K562 (cell line): ENCODE measurements around the gene SLC31A1. TPM values are rescaled to one million over a fixed set of nuclear protein-coding genes. Genes with fewer than 3 reads are reported as not detected.

ENCODE experiments used
- ATAC-seq: fragments of 200-7000 bp; cut with Tn5 transposase; 3 replicates; pipeline ENCODE4 v1.9.1; 2020; ENCODE audit warnings: moderate library complexity
- BruUV-seq: library from RNA; stranded (reverse); fragments of 400-500 nt; replicated peaks from 2 replicates; lab custom pipeline; 2021; lab: Mats Ljungman, UMichigan
- CTCF ChIA-PET: fragments of 300-600 bp; formaldehyde crosslinking; extraction: SDS; loops from one replicate; lab custom pipeline; 2021; ENCODE audit warnings: low intra/inter-chr PET ratio; lab: Yijun Ruan, JAX
- POLR2A ChIA-PET: fragments of 300-600, 350-650 bp; sonication (Branson Sonifier 250); formaldehyde crosslinking; extraction: SDS; loops from one replicate; lab custom pipeline; 2021; ENCODE audit warnings: antibody characterized with exemption, inconsistent platforms; lab: Yijun Ruan, JAX
- DNase-seq, 4 experiments: peaks; one replicate each; pipeline versions ENCODE4 v3.0.0 to v3.0.0-alpha.2; 2011 to 2018; ENCODE audit warnings: low spot score in 3 of 4, mixed read lengths in 3 of 4; ENCODE audit errors: extremely low read depth in 1 of 4
- FAIRE-seq: peaks from 2 replicates; lab custom pipeline; 2011; peaks lifted over from hg19 to GRCh38; lab: Jason Lieb, UNC
- H2AFZ ChIP-seq: 2 replicates; pipeline ENCODE4 v1.6.0; 2011; ENCODE audit warnings: low read depth, low read length, control low read depth, inconsistent platforms
- H3K27ac ChIP-seq: fragments of 200-600 bp; 3 replicates; pipeline ENCODE4 v1.8.0; 2011; ENCODE audit warnings: low read depth, mild to moderate bottlenecking, control low read depth, inconsistent platforms, low read length, moderate library complexity, mixed read lengths; ENCODE audit errors: extremely low read depth
- H3K27me3 ChIP-seq, 2 experiments: fragments of 300-600 bp in 1 of 2; 2 replicates in 1 of 2; 3 replicates in 1 of 2; pipeline versions ENCODE4 v1.6.0 to v1.8.0; 2011; ENCODE audit warnings: inconsistent platforms in 2 of 2, low read length in 2 of 2, mild to moderate bottlenecking in 1 of 2, mixed read lengths in 1 of 2, moderate library complexity in 1 of 2; ENCODE audit not compliant: control insufficient read depth in 2 of 2, insufficient read depth in 2 of 2
- H3K36me3 ChIP-seq: fragments of 300-600 bp; 3 replicates; pipeline ENCODE4 v1.8.0; 2011; ENCODE audit warnings: mild to moderate bottlenecking, low read length, inconsistent platforms; ENCODE audit not compliant: control insufficient read depth, insufficient read depth
- H3K4me1 ChIP-seq, 2 experiments: fragments of 200-600 bp in 1 of 2; replicated peaks in 1 of 2; 2 replicates in 1 of 2; 3 replicates in 1 of 2; pipeline versions ENCODE4 v1.5.1 to v1.8.0; 2011; ENCODE audit warnings: inconsistent platforms in 2 of 2, low read length in 2 of 2, mild to moderate bottlenecking in 1 of 2, mixed read lengths in 1 of 2, moderate library complexity in 1 of 2; ENCODE audit not compliant: control insufficient read depth in 2 of 2, insufficient read depth in 2 of 2
- H3K4me2 ChIP-seq: 2 replicates; pipeline ENCODE4 v1.6.1; 2011; ENCODE audit warnings: low read length, control low read depth, inconsistent platforms, mixed read lengths; ENCODE audit not compliant: insufficient read depth
- H3K4me3 ChIP-seq: fragments of 200-600 bp; sonication (generic), shearing (Covaris generic); 2 replicates; pipeline ENCODE4 v1.5.1; 2016; ENCODE audit warnings: control low read depth, inconsistent platforms
- H3K79me2 ChIP-seq: fragments of 200-600 bp; 3 replicates; pipeline ENCODE4 v1.8.0; 2011; ENCODE audit warnings: low read length, inconsistent platforms; ENCODE audit not compliant: control insufficient read depth, insufficient read depth
- H3K9ac ChIP-seq, 2 experiments: 2 replicates each; pipeline versions ENCODE4 v1.6.0 to v1.6.1; 2011; ENCODE audit warnings: low read depth in 2 of 2, low read length in 2 of 2, control low read depth in 1 of 2, inconsistent platforms in 1 of 2, mild to moderate bottlenecking in 1 of 2, mixed read lengths in 1 of 2; ENCODE audit not compliant: insufficient read depth in 1 of 2
- H3K9me1 ChIP-seq: one replicate; pipeline ENCODE4 v1.6.0; 2011; ENCODE audit warnings: inconsistent platforms, mild to moderate bottlenecking, low read length, moderate library complexity; ENCODE audit not compliant: control insufficient read depth, insufficient read depth
- H3K9me3 ChIP-seq: replicated peaks from 2 replicates; pipeline ENCODE4 v1.5.1; 2011; ENCODE audit warnings: low read depth, low read length, inconsistent platforms; ENCODE audit not compliant: control insufficient read depth, insufficient read depth
- H4K20me1 ChIP-seq: replicated peaks from 2 replicates; pipeline ENCODE4 v1.6.1; 2011; ENCODE audit warnings: low read length, inconsistent platforms, mixed read lengths; ENCODE audit not compliant: control insufficient read depth, insufficient read depth
- ATF1 ChIP-seq, 2 experiments: fragments of 450-650 bp in 1 of 2; IDR thresholded peaks; 2 replicates each; pipeline ENCODE4 v1.6.1; 2016; ENCODE audit warnings: missing compliant biosample characterization in 1 of 2, missing genetic modification characterization in 1 of 2
- ETV6 ChIP-seq, 3 experiments: fragments of 150-350 bp in 1 of 3; sonication (generic) in 1 of 3; formaldehyde crosslinking in 1 of 3; IDR thresholded peaks; 2 replicates each; pipeline versions ENCODE4 v1.6.1 to v1.8.0; 2014 to 2022; ENCODE audit warnings: borderline replicate concordance in 2 of 3, low read depth in 2 of 3, antibody characterized with exemption in 1 of 3, low read length in 1 of 3, mild to moderate bottlenecking in 1 of 3, missing genetic modification reagents in 1 of 3
- HNRNPUL1 ChIP-seq: fragments of 200-400 bp; formaldehyde crosslinking; IDR thresholded peaks from 2 replicates; pipeline ENCODE4 v1.6.1; 2017; ENCODE audit warnings: low read length
- KDM1A ChIP-seq, 2 experiments: fragments of 450-650 bp; IDR thresholded peaks; 2 replicates each; pipeline ENCODE4 v1.6.1; 2016; ENCODE audit warnings: mild to moderate bottlenecking in 2 of 2
- MIER1 ChIP-seq: fragments of 450-650 bp; IDR thresholded peaks from 2 replicates; pipeline ENCODE4 v1.6.1; 2016; ENCODE audit warnings: antibody characterized with exemption, mild to moderate bottlenecking, low read depth
- RB1 ChIP-seq: fragments of 450-650 bp; IDR thresholded peaks from 2 replicates; pipeline ENCODE4 v1.6.1; 2017; ENCODE audit warnings: low read depth, mild to moderate bottlenecking
- SNRNP70 ChIP-seq: fragments of 200-400 bp; formaldehyde crosslinking; optimal IDR thresholded peaks from 2 replicates; pipeline ENCODE3; 2017; ENCODE audit warnings: low read depth, low read length
- SRF ChIP-seq, 2 experiments: fragments of 250-450, 450-650 bp in 1 of 2; sonication (Bioruptor Pico) in 1 of 2; sonication (generic) in 1 of 2; formaldehyde crosslinking; IDR thresholded peaks; 2 replicates each; pipeline versions ENCODE4 v1.5.0 to v1.5.1; 2020 to 2022; ENCODE audit warnings: mild to moderate bottlenecking in 1 of 2, missing genetic modification reagents in 1 of 2
- ZNF668 ChIP-seq: fragments of 250-450 bp; sonication (Bioruptor Pico); IDR thresholded peaks from 2 replicates; pipeline ENCODE4 v1.8.0; 2022; ENCODE audit warnings: mild to moderate bottlenecking, inconsistent platforms
- WGBS: fragments of 100-300 bp; shearing (Covaris generic); methylation state at CpG from one replicate; pipeline ENCODE4 v1.1.6; 2016; ENCODE audit warnings: low coverage, mixed read lengths; ENCODE audit not compliant: insufficient coverage; ENCODE audit errors: missing lambda C conversion rate; 5-methylcytosine and 5-hydroxymethylcytosine counted together
- in situ Hi-C: fragments of 300-500 bp; cut with MboI; formaldehyde crosslinking; loops from 4 replicates; pipeline ENCODE4 v1.15.0; 2018; ENCODE audit warnings: inconsistent platforms, mixed read lengths
- intact Hi-C: fragments of 100-400 bp; cut with micrococcal nuclease; formaldehyde crosslinking; loops from 2 replicates; pipeline ENCODE4 v1.14.2; 2022
- polyA plus RNA-seq, 8 experiments: library from polyadenylated mRNA; depleted of rRNA in 4 of 8; stranded (reverse) in 5 of 8; unstranded in 3 of 8; fragments of >200 nt; fragmentation: Nextera tagmentation in 2 of 8; fragmentation: Illumina TruSeq in 1 of 8; extraction: Ambion mirVana in 2 of 8; extraction: Trizol in 1 of 8; gene quantifications; 2 replicates each; pipeline versions ENCODE4 v1.2.1 to v1.2.3, GENCODE V29; 2011 to 2014; ENCODE audit warnings: inconsistent platforms in 1 of 8, missing spikeins in 1 of 8
- total RNA-seq, 7 experiments: library from RNA; depleted of rRNA in 6 of 7; stranded (reverse); fragments of >200 nt in 6 of 7; fragmentation: Illumina TruSeq in 2 of 7; extraction: Trizol in 2 of 7; gene quantifications; 2 replicates each; pipeline versions ENCODE4 v1.2.1 to v1.2.3, GENCODE V29; 2011 to 2021; ENCODE audit warnings: low replicate concordance in 1 of 7
- TF ChIP-seq, protein P1 (sequence below): fragments of 250-450 bp; sonication (Bioruptor Pico); IDR thresholded peaks from 2 replicates; pipeline ENCODE4 v1.8.0; 2021; ENCODE audit warnings: mild to moderate bottlenecking, moderate library complexity
- TF ChIP-seq, protein P2 (sequence below): sonication (generic); formaldehyde crosslinking; IDR thresholded peaks from 2 replicates; pipeline ENCODE4 v1.9.0; 2022; ENCODE audit warnings: mild to moderate bottlenecking, missing genetic modification reagents

The SLC31A1 gene
- total and polyA plus RNA-seq, 9 of the 15 experiments (the other 6 are each of a cell fraction or from before 2014, with no cell fraction given): 15.4 to 40.7 (median 25.9) TPM

DNA sequence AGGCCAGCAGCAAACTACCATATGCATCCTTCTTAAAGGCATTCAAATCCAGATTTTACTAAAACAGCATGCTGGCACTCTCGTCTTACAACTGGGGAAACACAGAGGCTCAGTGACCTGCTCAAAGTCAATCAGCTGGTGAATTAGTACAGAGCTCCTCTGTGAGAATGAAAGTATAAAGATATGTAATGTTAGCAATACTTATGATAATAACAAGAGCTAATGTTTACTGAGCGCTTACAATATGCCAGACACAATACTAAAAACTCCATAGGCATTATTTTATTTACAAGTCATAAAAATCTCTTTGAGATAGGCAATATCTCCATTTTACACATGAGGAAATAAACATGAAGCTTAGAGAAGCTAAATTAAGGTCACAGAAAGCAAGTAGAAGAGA is 28.9 kb upstream of the SLC31A1 start:
- DNase-seq (no peak), ATAC-seq (no peak), FAIRE-seq (no peak)
- H4K20me1 ChIP-seq: no peaks in the 10 kb centered on the region
- no peaks in the 10 kb centered on the region for H3K4me1 ChIP-seq
- H3K79me2 ChIP-seq: no peaks in the 10 kb centered on the region
- no peak overlapping the region for H2AFZ ChIP-seq
- no peak overlapping the region for H3K4me2 ChIP-seq
- H3K27ac ChIP-seq: no peak overlapping the region
- in situ Hi-C loops (no loop called here), intact Hi-C loops (no loop called here)
- no peaks in the 10 kb centered on the region for H3K9me1 ChIP-seq
- 94% methylated on average over 2 of the region's 2 CpGs for WGBS
- BruUV-seq: no TSS peak
- no peak overlapping the region for H3K9ac ChIP-seq
- POLR2A ChIA-PET: interaction anchor here (0.6 to 0.8 kb wide), 2 partner anchors 15 to 21 kb away, joined by 3 to 4 read pairs; no protein-coding TSS in a partner anchor
- no peak for TF ChIP-seq ZNF668 (CRISPR knock-in tag)
- TF ChIP-seq SNRNP70: no peak
- no peak for TF ChIP-seq ETV6 (IDR thresholded peaks at IDR 0.05; ENCODE audit: borderline replicate concordance in 1 of 2, low read depth in 2 of 2, low read length in 1 of 2)
- TF ChIP-seq ETV6 (CRISPR knock-in tag; IDR thresholded peaks at IDR 0.05; ENCODE audit: borderline replicate concordance): no peak
- TF ChIP-seq HNRNPUL1: no peak
- TF ChIP-seq SRF (CRISPR knock-in tag; IDR thresholded peaks at IDR 0.05): no peak
- TF ChIP-seq KDM1A (IDR thresholded peaks at IDR 0.05): no peak
- TF ChIP-seq, protein P1, sequence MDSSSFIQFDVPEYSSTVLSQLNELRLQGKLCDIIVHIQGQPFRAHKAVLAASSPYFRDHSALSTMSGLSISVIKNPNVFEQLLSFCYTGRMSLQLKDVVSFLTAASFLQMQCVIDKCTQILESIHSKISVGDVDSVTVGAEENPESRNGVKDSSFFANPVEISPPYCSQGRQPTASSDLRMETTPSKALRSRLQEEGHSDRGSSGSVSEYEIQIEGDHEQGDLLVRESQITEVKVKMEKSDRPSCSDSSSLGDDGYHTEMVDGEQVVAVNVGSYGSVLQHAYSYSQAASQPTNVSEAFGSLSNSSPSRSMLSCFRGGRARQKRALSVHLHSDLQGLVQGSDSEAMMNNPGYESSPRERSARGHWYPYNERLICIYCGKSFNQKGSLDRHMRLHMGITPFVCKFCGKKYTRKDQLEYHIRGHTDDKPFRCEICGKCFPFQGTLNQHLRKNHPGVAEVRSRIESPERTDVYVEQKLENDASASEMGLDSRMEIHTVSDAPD (CRISPR knock-in tag): no peak
- TF ChIP-seq RB1: no peak
- TF ChIP-seq ATF1 (CRISPR knock-in tag; IDR thresholded peaks at IDR 0.05): no peak
- TF ChIP-seq ATF1 (tag; IDR thresholded peaks at IDR 0.05): no peak
- no peak for TF ChIP-seq MIER1
- TF ChIP-seq, protein P2, sequence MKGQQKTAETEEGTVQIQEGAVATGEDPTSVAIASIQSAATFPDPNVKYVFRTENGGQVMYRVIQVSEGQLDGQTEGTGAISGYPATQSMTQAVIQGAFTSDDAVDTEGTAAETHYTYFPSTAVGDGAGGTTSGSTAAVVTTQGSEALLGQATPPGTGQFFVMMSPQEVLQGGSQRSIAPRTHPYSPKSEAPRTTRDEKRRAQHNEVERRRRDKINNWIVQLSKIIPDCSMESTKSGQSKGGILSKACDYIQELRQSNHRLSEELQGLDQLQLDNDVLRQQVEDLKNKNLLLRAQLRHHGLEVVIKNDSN: no peak
- TF ChIP-seq, all 486 proteins: peak for 0
- Histone ChIP-seq H3K9me3 (no peaks in the 10 kb centered on the region), H3K36me3 (peaks cover 78% of the 10 kb centered on the region), H3K27me3 (no peaks in the 10 kb centered on the region), H3K4me3 (no peak overlapping the region)
- CTCF ChIA-PET: no interaction called here
